AG20443 (cell line): ENCODE data around the gene SLC26A8.

Experiments
- DNase-seq: peaks from one replicate; pipeline ENCODE4 v3.0.0; 2012; ENCODE audit warnings: low spot score, mixed read lengths

SLC26A8 gene, protein sequence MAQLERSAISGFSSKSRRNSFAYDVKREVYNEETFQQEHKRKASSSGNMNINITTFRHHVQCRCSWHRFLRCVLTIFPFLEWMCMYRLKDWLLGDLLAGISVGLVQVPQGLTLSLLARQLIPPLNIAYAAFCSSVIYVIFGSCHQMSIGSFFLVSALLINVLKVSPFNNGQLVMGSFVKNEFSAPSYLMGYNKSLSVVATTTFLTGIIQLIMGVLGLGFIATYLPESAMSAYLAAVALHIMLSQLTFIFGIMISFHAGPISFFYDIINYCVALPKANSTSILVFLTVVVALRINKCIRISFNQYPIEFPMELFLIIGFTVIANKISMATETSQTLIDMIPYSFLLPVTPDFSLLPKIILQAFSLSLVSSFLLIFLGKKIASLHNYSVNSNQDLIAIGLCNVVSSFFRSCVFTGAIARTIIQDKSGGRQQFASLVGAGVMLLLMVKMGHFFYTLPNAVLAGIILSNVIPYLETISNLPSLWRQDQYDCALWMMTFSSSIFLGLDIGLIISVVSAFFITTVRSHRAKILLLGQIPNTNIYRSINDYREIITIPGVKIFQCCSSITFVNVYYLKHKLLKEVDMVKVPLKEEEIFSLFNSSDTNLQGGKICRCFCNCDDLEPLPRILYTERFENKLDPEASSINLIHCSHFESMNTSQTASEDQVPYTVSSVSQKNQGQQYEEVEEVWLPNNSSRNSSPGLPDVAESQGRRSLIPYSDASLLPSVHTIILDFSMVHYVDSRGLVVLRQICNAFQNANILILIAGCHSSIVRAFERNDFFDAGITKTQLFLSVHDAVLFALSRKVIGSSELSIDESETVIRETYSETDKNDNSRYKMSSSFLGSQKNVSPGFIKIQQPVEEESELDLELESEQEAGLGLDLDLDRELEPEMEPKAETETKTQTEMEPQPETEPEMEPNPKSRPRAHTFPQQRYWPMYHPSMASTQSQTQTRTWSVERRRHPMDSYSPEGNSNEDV

DNA sequence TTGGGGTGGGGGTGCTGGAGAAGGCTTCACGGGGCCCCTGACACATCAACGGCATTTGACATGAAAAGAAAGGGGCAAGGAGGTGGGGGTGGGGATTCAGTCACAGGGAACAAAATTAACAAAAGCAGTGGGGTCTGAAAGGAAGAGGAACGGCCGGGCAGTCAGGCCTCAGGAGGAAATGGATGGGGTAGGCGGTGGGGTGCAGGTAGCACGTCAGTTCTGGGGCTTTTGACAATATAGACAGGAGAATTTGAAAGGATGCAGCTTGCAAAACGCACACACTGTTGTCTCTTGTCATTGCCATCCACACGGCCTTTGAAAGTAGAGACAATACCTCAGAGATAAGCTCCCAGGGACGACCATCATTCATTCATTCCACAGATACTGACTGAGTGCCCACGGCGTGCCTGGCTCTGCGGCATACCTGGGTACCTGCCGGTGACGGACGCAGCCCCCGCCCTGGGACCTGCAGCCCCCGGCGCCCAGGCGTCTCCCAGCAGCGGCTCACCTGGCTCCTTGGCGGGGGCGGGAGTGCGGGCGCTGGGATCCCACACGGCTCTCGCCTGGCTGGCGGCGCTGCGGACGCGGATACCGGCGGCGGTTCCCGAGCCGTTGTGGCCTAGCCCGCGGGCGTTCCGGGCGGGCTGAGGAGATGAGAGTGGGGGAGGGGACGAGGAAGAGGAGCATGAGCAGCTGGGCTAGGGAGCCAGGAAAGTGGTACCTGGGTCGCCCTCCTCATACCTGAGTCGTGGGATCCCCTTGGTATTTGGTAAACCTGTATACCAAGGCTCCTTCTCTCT lies at the start of gene SLC26A8:
Gene SLC26A8 (minus strand): TSS at position 646 of the 800 bp plus-strand sequence. CDS start 4,934 bp downstream, outside the sequence.
- no peak for DNase-seq

DNA sequence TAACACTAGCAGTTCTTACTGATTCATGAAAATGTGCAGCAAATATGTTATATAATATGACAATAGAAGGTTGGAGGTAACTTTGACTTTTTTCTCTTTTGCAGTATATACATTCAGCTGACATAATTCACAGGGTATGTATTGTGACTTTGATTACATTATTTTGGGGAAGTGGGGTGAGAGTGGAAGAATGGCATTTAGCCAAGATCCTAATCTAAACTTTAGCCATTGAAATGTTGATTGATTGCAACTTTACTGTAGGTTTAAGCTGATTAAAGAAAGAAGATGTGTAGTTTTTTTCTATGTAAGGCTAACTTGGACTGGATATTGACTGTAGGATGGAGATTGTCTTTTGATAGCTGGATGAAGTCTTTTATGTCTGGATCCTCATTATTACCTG lies 49.1 kb upstream of the SLC26A8 start:
- no peak for DNase-seq

DNA sequence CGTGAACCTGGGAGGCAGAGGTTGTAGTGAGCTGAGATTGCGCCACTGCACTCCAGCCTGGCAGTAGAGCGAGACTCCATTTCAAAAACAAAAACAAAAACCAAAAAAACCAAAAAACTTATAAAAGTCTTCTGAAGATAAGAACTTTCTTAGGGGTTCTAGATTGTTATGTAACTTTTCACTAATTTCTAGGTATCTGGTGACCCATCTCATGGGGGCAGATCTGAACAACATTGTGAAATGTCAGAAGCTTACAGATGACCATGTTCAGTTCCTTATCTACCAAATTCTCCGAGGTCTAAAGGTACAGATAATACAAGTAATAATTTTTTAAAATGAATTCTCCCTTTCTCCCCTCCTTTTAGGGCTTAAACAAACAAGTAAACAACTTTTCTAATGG lies 48.2 kb upstream of the SLC26A8 start:
- DNase-seq: no peak

DNA sequence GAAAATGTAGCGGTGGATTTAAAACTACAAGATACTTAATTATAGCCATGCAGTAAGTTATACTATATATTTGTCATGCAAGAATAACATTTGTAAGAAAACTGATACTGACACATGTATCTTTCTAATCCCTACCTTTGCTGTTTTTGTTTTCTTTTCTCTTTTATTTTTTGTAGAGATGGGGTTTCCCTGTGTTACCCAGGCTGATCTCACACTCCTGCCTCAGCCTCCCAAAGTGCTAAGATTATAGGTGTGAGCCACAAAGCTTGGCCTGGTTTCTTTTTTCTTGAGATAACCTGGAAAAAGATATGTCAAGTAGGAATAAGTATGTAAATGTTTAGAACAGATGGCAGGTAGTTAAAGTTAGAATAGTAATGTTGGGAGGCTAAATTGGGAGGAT lies 47.3 kb upstream of the SLC26A8 start:
- DNase-seq: no peak

DNA sequence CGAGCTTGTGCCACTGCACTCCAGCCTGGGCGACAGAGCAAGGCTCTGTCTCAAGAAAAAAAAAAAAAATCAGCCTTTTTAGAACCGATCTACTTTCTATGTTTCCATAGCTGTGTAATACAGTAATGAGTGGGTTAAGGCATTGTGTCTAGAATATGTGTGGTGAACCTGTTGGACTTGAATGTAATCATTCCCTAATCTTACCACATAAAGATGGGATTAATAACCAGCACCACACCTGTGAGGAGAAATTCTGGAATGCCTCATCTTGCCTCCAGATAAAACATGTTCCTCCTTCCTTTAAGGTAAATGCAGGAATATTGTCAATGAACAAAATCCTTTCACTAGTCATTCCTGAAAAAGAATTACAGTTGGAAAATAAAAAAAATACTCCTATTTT lies 46.8 kb upstream of the SLC26A8 start:
- DNase-seq: no peak

DNA sequence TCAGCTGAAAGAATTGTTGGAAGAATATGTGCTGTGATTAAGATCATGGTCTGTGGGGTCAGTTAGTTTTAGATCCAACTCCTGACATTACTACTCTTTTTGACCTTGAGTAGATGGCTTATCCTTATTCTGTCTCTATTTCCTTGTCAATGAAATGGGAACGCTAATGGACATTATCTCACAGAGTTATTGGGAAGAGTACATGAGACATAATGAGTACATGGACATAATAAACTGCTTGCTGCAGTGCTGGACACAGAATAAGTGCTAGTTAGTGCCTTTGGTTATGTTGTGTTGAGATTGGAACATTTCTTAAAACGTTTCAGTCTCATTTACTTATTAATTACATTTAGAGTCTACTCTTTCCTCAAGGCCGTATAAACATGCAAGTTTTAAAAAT lies 45.8 kb upstream of the SLC26A8 start:
- DNase-seq: no peak

DNA sequence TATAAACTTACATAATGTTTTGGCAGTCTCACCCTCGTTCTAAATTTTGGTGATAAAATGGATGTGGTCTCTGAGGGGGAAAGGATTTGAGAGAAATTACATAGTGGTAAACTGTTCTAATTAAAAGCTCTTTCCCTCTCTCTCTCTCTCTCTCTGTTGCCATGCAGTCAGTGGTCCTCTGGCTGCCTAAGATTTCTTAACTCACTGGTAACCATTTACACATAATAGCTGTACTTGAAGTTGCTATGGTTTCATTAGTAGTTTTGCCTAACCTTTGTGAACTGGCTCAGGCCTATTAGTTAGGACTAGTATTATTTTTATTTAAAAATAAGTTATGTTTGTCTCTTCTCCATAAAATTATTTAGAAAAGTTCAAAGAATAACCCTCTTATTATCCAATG lies 45.1 kb upstream of the SLC26A8 start:
- no peak for DNase-seq

DNA sequence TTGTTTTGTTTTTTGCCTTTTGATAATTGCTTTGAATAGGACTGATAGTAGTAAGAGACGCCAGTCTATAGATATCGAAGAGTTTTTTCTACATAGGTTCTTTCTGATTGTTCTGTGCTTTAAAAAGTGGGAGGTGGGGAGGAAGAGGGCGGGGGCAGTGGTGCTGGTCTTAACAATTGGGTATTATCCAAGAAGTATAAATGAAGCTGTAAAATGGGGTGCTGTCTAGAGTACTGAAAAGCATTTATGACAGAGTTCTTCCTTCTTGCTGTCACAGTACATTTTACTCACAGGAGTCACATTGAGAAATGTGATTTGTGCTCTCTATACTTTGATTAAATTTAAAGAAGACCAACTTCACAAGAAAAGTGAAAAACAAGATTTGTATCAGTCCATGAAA lies 44.1 kb upstream of the SLC26A8 start:
- DNase-seq: no peak

DNA sequence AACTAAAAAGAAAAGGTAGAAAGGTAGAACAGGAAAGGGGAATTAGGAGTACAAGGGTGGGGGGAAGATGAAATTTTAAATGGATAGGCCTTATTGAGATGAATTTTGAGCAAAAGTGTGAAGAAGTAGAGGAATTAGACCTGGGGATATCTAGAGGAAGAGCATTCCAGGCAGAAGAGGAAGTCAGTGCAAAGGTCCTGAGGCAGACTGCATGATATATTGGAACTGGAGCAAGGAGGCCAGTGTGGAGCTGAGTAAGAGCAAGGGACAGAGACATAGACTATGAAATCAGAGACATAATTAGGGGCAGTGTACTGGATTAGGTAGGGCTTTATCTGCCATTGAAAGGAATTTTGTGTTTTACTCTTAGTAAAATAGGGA lies 43.6 kb upstream of the SLC26A8 start:
- DNase-seq: no peak

DNA sequence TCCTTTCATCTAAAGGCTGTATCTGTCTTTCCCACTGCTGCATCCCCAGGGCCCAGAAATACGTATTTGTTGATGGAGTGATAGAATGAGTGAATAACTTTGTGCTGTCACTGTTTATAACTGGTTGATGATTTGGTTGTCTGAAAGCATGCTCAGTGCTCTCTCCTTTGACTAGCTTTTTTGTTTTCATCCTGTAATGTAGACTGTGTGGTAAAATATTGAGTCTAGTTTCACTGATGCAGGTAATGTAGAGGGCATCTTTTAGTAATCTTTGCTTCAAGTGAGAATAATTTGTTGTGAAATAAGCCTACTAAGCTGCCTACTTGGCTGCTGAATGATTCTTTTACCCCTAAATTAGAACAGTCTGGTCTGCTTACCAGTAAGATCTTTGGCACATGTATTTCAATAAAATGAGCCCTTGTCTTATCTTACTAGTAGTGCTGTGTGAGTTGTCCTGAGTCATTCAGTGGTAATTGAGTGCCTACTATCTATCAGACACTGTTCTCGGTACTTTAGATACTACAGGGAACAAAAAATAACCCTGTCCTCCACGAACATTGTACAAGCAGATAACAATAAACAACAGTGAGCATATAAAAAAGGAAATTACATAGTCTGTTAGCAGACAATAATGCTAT lies 43.1 kb upstream of the SLC26A8 start:
- peak; percentile 11 for DNase-seq

DNA sequence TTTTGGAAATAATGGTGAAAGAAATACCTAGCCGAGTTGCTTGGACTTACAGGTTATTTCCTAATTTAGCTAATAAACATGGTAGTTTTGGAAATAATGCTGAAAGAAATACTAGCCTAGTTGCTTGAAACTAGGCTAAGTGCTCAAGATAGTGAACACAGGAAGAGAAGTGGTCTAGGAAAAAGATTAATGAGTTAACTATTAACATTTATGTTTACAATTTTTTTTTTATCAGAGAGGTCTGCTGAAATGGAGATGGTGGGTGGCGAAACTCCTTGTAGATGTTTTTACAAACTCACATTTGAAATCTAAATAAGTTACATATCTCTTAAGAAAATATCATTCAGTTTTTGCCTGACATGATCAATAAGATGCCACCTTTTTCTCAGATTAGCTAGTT lies 42.4 kb upstream of the SLC26A8 start:
- no peak for DNase-seq

DNA sequence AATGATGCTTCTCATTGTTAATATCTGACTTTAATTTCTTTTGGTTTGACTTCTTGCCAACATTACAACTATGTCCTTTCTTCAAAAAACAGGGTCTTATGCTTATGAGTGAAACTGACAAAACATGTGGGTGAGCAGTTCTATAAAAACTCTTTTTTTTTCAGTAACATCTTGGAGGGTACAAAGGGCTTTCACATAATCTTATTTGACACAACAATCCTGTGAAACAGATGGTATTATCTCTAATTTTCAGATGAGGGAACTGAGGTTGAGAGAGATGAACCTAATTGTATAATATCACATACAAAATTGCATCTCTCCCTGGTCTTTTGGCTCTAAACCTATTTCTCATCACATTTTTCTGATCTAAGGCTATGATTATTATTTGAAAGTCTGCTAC lies 41.5 kb upstream of the SLC26A8 start:
- no peak for DNase-seq

DNA sequence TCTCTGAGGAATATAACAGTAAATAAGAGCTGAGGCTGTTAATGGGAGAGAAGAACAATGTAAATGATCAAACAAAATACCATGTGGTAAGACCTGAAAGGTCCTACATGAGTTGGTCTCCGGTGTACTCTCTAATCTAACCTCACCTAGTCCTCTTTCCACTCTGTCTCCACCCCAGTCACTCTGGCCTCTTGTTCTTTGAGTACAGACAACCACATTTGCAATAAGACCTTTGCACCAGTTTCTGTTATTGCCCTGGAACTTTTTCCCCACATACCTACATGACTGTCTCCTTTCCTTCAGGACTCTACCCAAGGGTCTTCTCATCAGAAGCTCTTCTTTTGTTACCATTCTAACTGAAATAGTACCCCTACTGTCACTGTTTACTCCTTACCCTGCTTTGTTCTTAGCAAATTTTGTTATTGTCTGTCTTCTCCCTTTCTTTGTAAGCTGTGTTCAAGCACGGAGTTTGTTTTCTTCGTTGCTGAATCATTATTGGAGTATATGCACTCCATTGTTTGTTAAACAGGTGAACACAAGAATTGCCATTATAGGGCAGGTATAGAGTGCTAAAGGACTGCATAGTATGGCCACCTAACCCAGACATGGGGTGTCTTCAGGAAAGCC lies 40.4 kb upstream of the SLC26A8 start:
- no peak for DNase-seq

DNA sequence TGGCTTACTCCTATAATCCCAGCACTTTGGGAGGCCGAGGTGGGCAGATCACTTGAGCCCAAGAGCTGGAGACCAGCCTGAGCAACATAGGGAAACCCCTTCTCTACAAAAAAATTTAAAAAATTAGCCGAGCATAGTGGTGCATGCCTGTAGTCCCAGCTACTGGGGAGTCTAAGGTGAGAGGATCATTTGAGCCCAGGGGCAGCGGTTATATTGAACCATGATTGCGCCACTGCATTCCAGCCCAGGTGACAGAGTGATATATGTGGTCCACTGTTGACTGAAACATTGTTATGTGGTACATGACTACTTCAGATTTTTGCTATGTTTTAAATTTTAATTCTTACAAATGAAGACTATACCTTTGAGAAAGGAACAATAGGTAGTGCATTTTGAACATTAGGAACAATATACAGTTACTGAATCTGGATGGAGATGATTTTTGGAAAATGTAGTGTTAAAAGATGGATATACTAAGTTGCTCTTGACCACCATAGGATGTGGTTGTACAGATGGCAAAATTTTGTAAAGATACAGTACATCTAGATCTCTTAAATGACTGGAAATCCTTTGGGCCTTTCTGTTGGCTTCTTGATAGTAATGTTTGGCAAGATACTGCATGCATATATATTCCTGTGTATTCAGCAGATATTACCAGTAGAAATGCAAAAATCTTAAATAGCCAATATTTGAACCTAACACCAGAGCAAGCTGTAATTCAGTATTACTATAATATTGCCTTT lies 39.0 kb upstream of the SLC26A8 start:
- DNase-seq: no peak

DNA sequence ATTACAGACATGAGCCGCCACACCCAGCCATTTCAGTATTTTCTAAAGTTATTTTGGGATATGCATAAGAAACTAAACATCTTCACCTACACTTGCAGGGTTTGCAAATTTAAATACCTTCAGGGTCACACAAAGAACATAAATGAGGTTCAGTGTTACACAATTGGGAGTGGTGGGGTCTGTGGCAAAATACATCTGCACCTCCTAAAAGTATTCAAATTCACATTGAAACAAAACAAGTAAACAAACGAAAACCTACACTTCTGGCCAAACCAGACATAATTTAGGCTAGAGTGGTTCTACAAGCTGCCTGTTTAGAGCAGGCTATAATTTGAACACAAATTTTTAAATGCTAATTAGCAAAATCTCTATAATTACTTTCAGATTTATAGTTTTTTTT lies 37.8 kb upstream of the SLC26A8 start:
- DNase-seq: no peak

DNA sequence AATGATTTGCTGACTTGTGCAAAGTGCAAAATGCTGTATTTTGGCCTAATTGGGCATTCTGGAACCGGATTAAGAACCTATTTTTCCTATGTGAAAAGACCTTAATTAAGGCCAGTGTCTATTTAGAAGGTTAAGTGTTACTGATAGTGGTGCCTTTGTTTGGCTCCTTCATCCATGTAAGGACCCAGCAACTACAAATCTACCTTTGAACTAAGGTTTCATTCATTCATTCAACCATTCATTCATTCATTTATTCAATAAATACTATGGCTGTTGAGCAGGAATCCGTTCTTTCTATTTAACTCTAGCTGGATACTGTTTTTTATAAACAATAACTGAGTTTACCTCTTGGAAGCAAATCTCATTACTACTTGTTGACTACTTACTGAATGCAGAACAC lies 36.8 kb upstream of the SLC26A8 start:
- DNase-seq: no peak

DNA sequence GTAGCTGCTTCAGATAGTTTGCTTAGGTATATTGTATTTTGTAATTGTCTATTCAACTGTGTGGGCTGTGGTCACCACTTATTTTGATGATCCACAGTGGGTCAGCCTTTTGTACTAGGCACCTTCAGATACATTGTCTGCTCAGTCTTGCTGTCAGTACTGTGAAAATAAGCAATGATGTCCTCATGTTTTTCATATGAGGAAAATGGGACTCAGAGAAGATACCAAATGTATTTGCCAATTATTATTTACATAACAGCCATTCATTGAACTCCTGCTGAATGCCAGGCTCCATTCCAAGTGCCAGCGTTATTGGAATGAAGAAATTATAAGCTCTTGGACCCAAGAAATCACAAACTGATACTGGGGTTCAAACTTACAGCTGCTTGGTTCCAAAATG lies 31.7 kb upstream of the SLC26A8 start:
- no peak for DNase-seq

DNA sequence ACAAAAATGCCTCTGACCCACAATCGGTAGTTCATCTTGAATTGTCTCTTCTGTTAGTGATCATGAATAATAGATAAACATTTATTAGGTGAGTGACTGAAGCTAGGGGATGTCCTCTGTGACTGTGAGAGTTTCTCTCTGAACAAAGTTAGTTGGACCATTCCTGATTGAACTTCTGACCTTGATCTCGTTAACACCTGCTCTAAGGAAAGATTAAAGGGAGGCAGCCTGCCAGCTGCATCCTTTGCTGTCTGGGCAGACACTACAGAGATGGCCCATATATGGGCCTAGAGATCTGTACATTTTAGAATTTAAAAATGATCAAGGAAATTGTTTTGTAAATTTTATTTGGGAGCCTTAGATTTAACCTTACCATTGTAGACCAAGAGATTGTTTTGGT lies 30.5 kb upstream of the SLC26A8 start:
- no peak for DNase-seq

DNA sequence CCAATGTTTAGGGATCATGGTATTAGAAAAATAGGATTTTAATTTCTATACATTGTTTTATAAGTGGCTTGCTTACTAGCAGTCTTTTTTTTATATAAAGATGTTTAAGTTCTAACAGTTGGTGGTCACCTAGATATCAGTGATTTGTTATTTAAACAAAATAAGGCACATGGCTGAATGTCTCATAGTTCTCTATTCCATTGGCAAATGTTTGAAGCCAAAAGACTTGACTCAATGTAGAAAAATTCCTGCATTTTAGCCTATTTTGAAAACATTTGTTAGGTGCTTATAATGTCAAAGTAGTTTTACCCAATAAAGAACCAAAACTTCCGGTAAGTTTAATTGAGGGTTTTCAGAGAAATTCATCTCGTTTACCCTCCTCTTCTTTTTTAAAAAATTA lies 30.0 kb upstream of the SLC26A8 start:
- DNase-seq: no peak

DNA sequence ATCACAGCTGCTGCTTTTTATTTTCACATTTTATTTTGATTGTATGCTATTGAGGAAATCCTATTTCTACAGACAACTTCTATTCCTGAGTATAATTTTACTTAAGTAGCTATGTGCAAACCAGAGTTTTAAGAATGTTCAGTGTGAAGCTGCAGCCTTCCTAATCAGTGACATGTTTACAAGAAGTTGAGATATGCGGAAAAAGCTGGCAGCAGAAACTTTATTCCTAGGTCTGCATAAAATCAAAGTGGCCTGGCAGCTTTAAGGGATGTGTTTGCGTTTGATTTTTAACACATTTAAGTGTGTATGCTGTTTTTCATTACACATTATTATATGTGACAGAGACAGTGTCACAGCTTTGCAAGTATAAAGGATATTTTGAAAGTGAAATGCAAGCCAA lies 29.4 kb upstream of the SLC26A8 start:
- no peak for DNase-seq

DNA sequence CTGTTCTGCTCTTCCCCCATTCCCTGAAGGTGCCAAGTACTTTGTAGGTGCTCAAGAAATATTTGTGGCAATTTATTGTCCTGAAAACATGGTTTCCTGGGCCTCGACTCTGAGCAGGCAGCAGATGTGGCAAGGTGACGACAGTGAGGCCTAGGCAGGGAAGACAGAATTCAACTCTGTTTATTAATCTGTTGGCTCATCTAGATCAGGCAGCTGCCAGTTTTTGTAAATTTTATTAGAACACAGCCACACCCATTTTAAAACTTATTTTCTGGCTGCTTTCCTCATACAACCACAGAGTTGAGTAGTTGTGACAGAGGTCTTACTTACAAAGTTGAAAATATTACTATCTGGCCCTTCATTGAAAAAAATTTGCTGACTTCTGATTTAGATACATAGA lies 27.7 kb upstream of the SLC26A8 start:
- peak; percentile 45 for DNase-seq
